Natural killer cell (primary cell): Measurements from ENCODE around the gene POC1A. TPM values are rescaled to one million over a fixed set of nuclear protein-coding genes. Genes with fewer than 3 reads are reported as not detected.

Experiments
- ATAC-seq, 3 donors: fragments of 150-1000 bp in 2 of 3; fragments of 200-7000 bp in 1 of 3; cut with Tn5 transposase; 1 replicate in 1 of 3; 2 replicates in 2 of 3; pipeline ENCODE4 v1.10.0; 2021; ENCODE audit warnings: mild to moderate bottlenecking in 2 of 3, moderate library complexity in 2 of 3
- DNase-seq, 2 donors: peaks; one replicate each; pipeline versions ENCODE4 v3.0.0 to v3.0.0-alpha.2; 2013 to 2021; ENCODE audit warnings: mixed read lengths in 1 of 2
- H3K27ac ChIP-seq: one replicate; pipeline ENCODE4 v1.5.1; 2013; ENCODE audit warnings: mild to moderate bottlenecking, low read length
- H3K27me3 ChIP-seq: one replicate; pipeline ENCODE4 v1.6.1; 2013; ENCODE audit warnings: low read length; ENCODE audit not compliant: control insufficient read depth, insufficient read depth
- H3K36me3 ChIP-seq: one replicate; pipeline ENCODE4 v1.6.1; 2013; ENCODE audit warnings: low read length; ENCODE audit not compliant: control insufficient read depth, insufficient read depth
- H3K4me1 ChIP-seq: one replicate; pipeline ENCODE4 v1.6.1; 2013; ENCODE audit warnings: low read length; ENCODE audit not compliant: control insufficient read depth, insufficient read depth
- H3K4me3 ChIP-seq: one replicate; pipeline ENCODE4 v1.5.1; 2013; ENCODE audit warnings: low read length
- H3K9me3 ChIP-seq: one replicate; pipeline ENCODE4 v1.6.1; 2013; ENCODE audit warnings: low read length; ENCODE audit not compliant: control insufficient read depth, insufficient read depth
- H3K27ac Mint-ChIP-seq, 2 donors: one replicate each; pipeline ENCODE4 v1.8.0; 2022; ENCODE audit warnings: mild to moderate bottlenecking in 2 of 2, mixed read lengths in 2 of 2, moderate library complexity in 1 of 2
- H3K27me3 Mint-ChIP-seq, 2 donors: one replicate each; pipeline ENCODE4 v1.8.0; 2022; ENCODE audit warnings: low read depth in 2 of 2, mixed read lengths in 2 of 2
- H3K36me3 Mint-ChIP-seq: one replicate; pipeline ENCODE4 v1.8.0; 2022; ENCODE audit warnings: mixed read lengths
- H3K4me1 Mint-ChIP-seq, 2 donors: one replicate each; pipeline ENCODE4 v1.8.0; 2022; ENCODE audit warnings: mixed read lengths in 2 of 2
- H3K4me3 Mint-ChIP-seq: one replicate; pipeline ENCODE4 v1.8.0; 2022; ENCODE audit warnings: mild to moderate bottlenecking, moderate library complexity, mixed read lengths
- H3K9me3 Mint-ChIP-seq, 2 donors: one replicate each; pipeline ENCODE4 v1.8.0; 2022; ENCODE audit warnings: mixed read lengths in 2 of 2
- WGBS: methylation state at CpG from one replicate; pipeline ENCODE4 v1.1.7; 2013; ENCODE audit warnings: missing lambda C conversion rate; ENCODE audit not compliant: insufficient coverage; 5-methylcytosine and 5-hydroxymethylcytosine counted together
- intact Hi-C: fragments of 100-400 bp; cut with micrococcal nuclease; formaldehyde crosslinking; loops from one replicate; pipeline ENCODE4 v1.14.2; 2022
- total RNA-seq, 4 donors: library from RNA; stranded (reverse); fragments of 120-200 nt in 1 of 4; gene quantifications; one replicate each; pipeline versions ENCODE4 v1.2.3 to v1.2.4, GENCODE V29; 2013 to 2022
- TF ChIP-seq, protein P1 (sequence below): fragments of 200-600 bp; IDR thresholded peaks from one replicate; pipeline ENCODE4 v1.8.0; 2022; ENCODE audit warnings: antibody characterized with exemption

POC1A gene
- total RNA-seq, 3 donors from 2014 or later (not counting 1 experiment from before 2014, with no cell fraction given), result 1.3 to 2.6 (median 2.4) TPM

DNA sequence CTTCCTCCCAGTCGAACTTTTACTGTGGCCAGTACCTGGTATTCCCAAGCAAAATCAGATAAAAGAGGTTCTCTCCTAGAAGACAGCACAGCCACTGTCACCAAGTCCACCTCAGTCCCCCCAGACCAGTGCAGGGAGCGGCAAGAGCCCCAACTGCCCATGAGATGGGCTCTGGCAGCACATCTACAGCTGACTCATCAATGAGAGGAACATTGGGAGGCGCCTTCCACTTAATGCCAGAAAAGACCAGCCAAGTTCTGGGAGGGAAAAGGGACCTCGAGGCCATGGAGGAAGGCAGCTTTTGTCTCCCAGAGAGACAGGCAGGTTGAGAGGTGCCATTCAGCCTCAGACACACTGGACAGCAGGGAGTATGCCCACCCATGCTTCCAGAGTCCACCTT is 28.2 kb downstream of the POC1A start:
- DNase-seq, result no peak
- no peaks in the 10 kb centered on the region for H3K36me3 ChIP-seq
- peaks cover 12 to 13% of the 10 kb centered on the region in 2 donors for H3K4me1 Mint-ChIP-seq
- H3K9me3 Mint-ChIP-seq, result no peaks in the 10 kb centered on the region
- peak overlapping the region in 1 of 2 donors; percentile 57 for H3K27ac Mint-ChIP-seq
- H3K9me3 ChIP-seq, result no peaks in the 10 kb centered on the region
- H3K27me3 Mint-ChIP-seq, result no peaks in the 10 kb centered on the region
- H3K36me3 Mint-ChIP-seq, result no peaks in the 10 kb centered on the region
- H3K4me3 Mint-ChIP-seq, result no peak overlapping the region
- no peak overlapping the region for H3K27ac ChIP-seq
- TF ChIP-seq, protein P1, sequence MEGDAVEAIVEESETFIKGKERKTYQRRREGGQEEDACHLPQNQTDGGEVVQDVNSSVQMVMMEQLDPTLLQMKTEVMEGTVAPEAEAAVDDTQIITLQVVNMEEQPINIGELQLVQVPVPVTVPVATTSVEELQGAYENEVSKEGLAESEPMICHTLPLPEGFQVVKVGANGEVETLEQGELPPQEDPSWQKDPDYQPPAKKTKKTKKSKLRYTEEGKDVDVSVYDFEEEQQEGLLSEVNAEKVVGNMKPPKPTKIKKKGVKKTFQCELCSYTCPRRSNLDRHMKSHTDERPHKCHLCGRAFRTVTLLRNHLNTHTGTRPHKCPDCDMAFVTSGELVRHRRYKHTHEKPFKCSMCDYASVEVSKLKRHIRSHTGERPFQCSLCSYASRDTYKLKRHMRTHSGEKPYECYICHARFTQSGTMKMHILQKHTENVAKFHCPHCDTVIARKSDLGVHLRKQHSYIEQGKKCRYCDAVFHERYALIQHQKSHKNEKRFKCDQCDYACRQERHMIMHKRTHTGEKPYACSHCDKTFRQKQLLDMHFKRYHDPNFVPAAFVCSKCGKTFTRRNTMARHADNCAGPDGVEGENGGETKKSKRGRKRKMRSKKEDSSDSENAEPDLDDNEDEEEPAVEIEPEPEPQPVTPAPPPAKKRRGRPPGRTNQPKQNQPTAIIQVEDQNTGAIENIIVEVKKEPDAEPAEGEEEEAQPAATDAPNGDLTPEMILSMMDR, result no peak
- intact Hi-C loops, result no loop called here
- no peak overlapping the region for H3K4me3 ChIP-seq
- 91% methylated on average over 4 of the region's 4 CpGs for WGBS
- no peak for ATAC-seq
- peaks cover 27% of the 10 kb centered on the region for H3K4me1 ChIP-seq
- no peaks in the 10 kb centered on the region for H3K27me3 ChIP-seq

DNA sequence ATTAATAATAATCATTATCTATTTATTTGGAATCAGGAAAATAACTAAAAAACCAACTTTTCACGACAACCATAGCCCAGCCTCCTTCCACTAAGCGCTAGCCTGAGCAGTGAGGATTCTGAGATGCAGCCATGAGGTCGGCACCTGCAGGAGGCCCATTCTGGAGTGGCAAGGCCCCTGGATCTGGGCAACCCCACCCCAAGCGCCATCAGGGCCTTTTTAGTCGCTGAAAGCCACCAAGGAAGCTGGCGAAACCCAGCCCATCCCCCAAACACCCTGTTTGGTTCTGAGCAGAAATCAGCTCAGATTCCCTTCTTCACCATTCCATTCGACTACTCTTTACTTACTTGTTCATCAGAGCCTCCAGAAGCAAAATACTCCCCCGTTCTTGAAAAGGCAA is 29.5 kb downstream of the POC1A start:
- H3K27me3 Mint-ChIP-seq, result no peaks in the 10 kb centered on the region
- H3K36me3 ChIP-seq, result no peaks in the 10 kb centered on the region
- no peak overlapping the region for H3K27ac ChIP-seq
- 98% methylated on average over 8 of the region's 8 CpGs for WGBS
- peaks cover 36% of the 10 kb centered on the region for H3K4me1 ChIP-seq
- no peaks in the 10 kb centered on the region for H3K9me3 Mint-ChIP-seq
- TF ChIP-seq, protein P1, result no peak
- no peaks in the 10 kb centered on the region for H3K9me3 ChIP-seq
- no peak overlapping the region for H3K4me3 ChIP-seq
- H3K27ac Mint-ChIP-seq, result no peak overlapping the region
- DNase-seq (no peak), ATAC-seq (no peak)
- H3K36me3 Mint-ChIP-seq, result no peaks in the 10 kb centered on the region
- H3K4me1 Mint-ChIP-seq, result peaks cover 13 to 15% of the 10 kb centered on the region in 2 donors
- H3K27me3 ChIP-seq, result no peaks in the 10 kb centered on the region
- intact Hi-C loops, result loop anchor here (5.0 kb wide), 1 partner anchor 72 kb away; no protein-coding TSS in a partner anchor
- H3K4me3 Mint-ChIP-seq, result no peak overlapping the region

- DNase-seq (no peak), ATAC-seq (no peak)
- intact Hi-C loops, result loop anchor here (5.0 kb wide), 1 partner anchor 72 kb away; no protein-coding TSS in a partner anchor
- Mint-ChIP-seq H3K9me3 (no peaks in the 10 kb centered on the region), H3K4me1 (peaks cover 13 to 15% of the 10 kb centered on the region in 2 donors), H3K36me3 (no peaks in the 10 kb centered on the region), H3K27me3 (no peaks in the 10 kb centered on the region), H3K4me3 (no peak overlapping the region), H3K27ac (no peak overlapping the region)
- Histone ChIP-seq H3K4me1 (peaks cover 39% of the 10 kb centered on the region), H3K36me3 (no peaks in the 10 kb centered on the region), H3K4me3 (no peak overlapping the region), H3K27ac (no peak overlapping the region), H3K27me3 (no peaks in the 10 kb centered on the region), H3K9me3 (no peaks in the 10 kb centered on the region)
- TF ChIP-seq, protein P1, result no peak
- 100% methylated on average over 2 of the region's 2 CpGs for WGBS
Observed at GRCh38 chr3:52124126-52124525, 30.1 kb downstream of the POC1A start.
